ENCODE data around the gene KCNA5. TPM values are rescaled to one million over a fixed set of nuclear protein-coding genes. Genes with fewer than 3 reads are reported as not detected.

KCNA5 gene
- 0.82 and 0.98 TPM in 2 replicates for total RNA-seq (ENCODE audit: low replicate concordance)
- long read RNA-seq, result 0 reads

GRCh38 chr12:5043589-5044419 lies at the start of gene KCNA5:
TSS of gene KCNA5 (plus strand) at chr12:5043879. CDS start at chr12:5044148, 269 bp downstream.
- H3K4me1 Mint-ChIP-seq (ENCODE audit: unreplicated experiment), result peaks cover 9% of the 10 kb centered on the region
- DNase-seq (ENCODE audit: extremely low spot score, unreplicated experiment), result peak; percentile 73
- H3K9me3 Mint-ChIP-seq, result no peaks in the 10 kb centered on the region
- TF ChIP-seq CTCF (conservative IDR thresholded peaks at IDR 0.05), result no peak
- no peak within 1 kb of the TSS for H3K27ac Mint-ChIP-seq
- peaks cover 12% of the 10 kb centered on the region for H3K36me3 Mint-ChIP-seq
- H3K27me3 Mint-ChIP-seq, result peaks cover 90% of the 10 kb centered on the region
- H3K4me3 Mint-ChIP-seq, result peak within 1 kb of the TSS; percentile 42

DNA sequence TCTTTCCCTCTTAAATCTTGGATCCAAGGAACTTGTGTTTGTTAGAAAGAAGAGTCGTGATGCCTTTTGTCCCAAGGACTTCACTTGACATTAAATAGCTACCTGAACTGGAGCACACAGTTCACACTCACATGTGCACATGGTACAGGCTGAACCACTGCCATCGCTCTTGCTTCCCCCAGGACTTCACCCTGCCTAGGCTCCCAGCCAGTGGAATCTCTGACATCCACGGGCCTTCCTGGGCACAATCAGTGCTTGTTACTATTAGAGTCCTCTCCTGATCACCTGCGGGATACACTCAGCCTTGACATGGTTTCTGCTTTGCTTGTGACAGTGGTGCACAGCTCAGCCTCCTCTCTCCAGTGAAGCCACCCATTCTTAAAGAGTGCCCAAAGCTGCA lies 49.1 kb upstream of the KCNA5 start:
- TF ChIP-seq CTCF (conservative IDR thresholded peaks at IDR 0.05), result no peak
- no peaks in the 10 kb centered on the region for H3K4me1 Mint-ChIP-seq (ENCODE audit: unreplicated experiment)
- no peak overlapping the region for H3K27ac Mint-ChIP-seq
- H3K4me3 Mint-ChIP-seq, result no peak overlapping the region
- peaks cover 80% of the 10 kb centered on the region for H3K27me3 Mint-ChIP-seq
- H3K9me3 Mint-ChIP-seq, result no peaks in the 10 kb centered on the region
- no peak for DNase-seq (ENCODE audit: extremely low spot score, unreplicated experiment)
- H3K36me3 Mint-ChIP-seq, result no peaks in the 10 kb centered on the region

DNA sequence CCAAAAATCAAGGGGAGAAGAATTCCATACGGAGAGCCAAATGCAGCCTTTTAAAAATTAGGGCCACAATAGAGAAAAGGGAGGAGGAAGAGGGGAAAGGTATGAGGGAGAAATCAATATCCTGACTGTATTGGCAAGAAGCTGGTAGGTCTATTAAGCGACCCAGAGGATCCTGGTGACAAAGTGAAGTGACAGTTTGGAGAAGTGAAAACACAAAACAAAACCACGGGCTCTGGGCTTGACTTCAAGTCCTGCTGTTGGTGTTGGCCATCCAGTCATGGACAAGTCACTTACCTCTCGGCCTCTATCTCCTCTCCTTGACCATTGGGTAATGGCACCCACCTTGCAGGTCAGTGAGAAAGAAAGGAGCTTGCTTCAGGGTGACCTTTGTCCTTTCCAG lies 47.0 kb upstream of the KCNA5 start:
- Mint-ChIP-seq H3K36me3 (no peaks in the 10 kb centered on the region), H3K27ac (no peak overlapping the region), H3K4me1 (ENCODE audit: unreplicated experiment) (no peaks in the 10 kb centered on the region), H3K9me3 (no peaks in the 10 kb centered on the region), H3K27me3 (peaks cover 84% of the 10 kb centered on the region), H3K4me3 (no peak overlapping the region)
- DNase-seq (ENCODE audit: extremely low spot score, unreplicated experiment), result no peak
- no peak for TF ChIP-seq CTCF (conservative IDR thresholded peaks at IDR 0.05)

DNA sequence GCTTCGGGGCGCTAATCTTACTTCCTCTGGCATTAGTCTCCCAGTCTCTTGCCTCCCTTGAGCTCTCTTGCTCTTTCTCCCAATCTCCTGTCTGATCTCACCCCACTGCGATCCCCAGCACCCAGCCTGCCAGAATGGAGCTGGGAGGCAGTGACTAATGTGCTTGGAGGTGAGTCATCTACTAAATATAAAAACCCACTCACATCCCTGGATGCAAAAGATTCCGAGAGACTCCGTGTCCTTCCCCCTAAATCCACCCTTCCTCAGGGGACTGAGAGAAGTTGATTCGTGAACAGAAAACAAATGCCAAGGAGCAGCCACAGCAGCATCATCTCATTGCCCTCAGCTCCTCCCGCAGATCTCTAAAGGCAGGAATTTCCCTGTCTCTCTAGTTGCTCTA lies 45.7 kb upstream of the KCNA5 start:
- H3K27ac Mint-ChIP-seq, result no peak overlapping the region
- no peak for TF ChIP-seq CTCF (conservative IDR thresholded peaks at IDR 0.05)
- H3K4me3 Mint-ChIP-seq, result no peak overlapping the region
- no peak for DNase-seq (ENCODE audit: extremely low spot score, unreplicated experiment)
- H3K27me3 Mint-ChIP-seq, result peaks cover 82% of the 10 kb centered on the region
- no peaks in the 10 kb centered on the region for H3K4me1 Mint-ChIP-seq (ENCODE audit: unreplicated experiment)
- no peaks in the 10 kb centered on the region for H3K9me3 Mint-ChIP-seq
- no peaks in the 10 kb centered on the region for H3K36me3 Mint-ChIP-seq

DNA sequence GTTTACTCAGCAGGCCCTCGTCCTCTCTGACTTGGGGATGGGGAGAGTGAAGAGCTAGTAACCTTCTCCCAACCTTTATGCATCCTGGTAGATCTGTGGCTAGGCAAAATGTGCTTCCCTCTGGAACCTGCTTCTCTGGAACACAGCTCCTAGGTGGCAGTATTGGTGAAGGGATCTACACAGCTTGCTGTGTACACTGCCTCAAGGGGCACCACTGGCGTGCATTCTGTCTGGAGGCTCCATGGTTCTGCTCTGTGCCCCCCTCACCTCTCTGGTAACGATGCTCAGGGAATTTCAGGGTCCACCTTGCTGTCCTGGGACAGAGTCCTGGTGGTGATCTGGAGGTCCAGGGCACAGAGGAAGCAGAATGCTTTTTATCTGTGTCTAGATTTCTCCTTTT lies 43.5 kb upstream of the KCNA5 start:
- no peak overlapping the region for H3K27ac Mint-ChIP-seq
- no peaks in the 10 kb centered on the region for H3K36me3 Mint-ChIP-seq
- no peaks in the 10 kb centered on the region for H3K9me3 Mint-ChIP-seq
- DNase-seq (ENCODE audit: extremely low spot score, unreplicated experiment), result no peak
- no peak overlapping the region for H3K4me3 Mint-ChIP-seq
- no peaks in the 10 kb centered on the region for H3K4me1 Mint-ChIP-seq (ENCODE audit: unreplicated experiment)
- H3K27me3 Mint-ChIP-seq, result peaks cover 72% of the 10 kb centered on the region
- TF ChIP-seq CTCF (conservative IDR thresholded peaks at IDR 0.05), result no peak
